Measurements from ENCODE around the gene ABCC12. TPM values are rescaled to one million over a fixed set of nuclear protein-coding genes. Genes with fewer than 3 reads are reported as not detected.

Gene ABCC12
- total RNA-seq, 2 donors from 2014 or later, result not detected

- ATAC-seq (no peak), DNase-seq (ENCODE audit: low spot score) (no peak)
- no peaks in the 10 kb centered on the region for H3K4me1 Mint-ChIP-seq (ENCODE audit: low read depth in 2 of 2)
- no peak overlapping the region for H3K27ac Mint-ChIP-seq
- H3K9me3 Mint-ChIP-seq, result no peaks in the 10 kb centered on the region
- H3K36me3 Mint-ChIP-seq, result no peaks in the 10 kb centered on the region
- H3K4me3 Mint-ChIP-seq, result no peak overlapping the region
- H3K27me3 Mint-ChIP-seq, result peaks cover 15 to 20% of the 10 kb centered on the region in 2 donors
Measured at GRCh38 chr16:48115299-48115698, 40.5 kb downstream of the ABCC12 start.

- Mint-ChIP-seq H3K4me1 (ENCODE audit: low read depth in 2 of 2) (no peaks in the 10 kb centered on the region), H3K4me3 (no peak overlapping the region), H3K27me3 (peaks cover 17 to 20% of the 10 kb centered on the region in 2 donors), H3K27ac (no peak overlapping the region), H3K36me3 (no peaks in the 10 kb centered on the region), H3K9me3 (no peaks in the 10 kb centered on the region)
- ATAC-seq (no peak), DNase-seq (ENCODE audit: low spot score) (no peak)
Measured at GRCh38 chr16:48114410-48114809, 41.4 kb downstream of the ABCC12 start.

DNA sequence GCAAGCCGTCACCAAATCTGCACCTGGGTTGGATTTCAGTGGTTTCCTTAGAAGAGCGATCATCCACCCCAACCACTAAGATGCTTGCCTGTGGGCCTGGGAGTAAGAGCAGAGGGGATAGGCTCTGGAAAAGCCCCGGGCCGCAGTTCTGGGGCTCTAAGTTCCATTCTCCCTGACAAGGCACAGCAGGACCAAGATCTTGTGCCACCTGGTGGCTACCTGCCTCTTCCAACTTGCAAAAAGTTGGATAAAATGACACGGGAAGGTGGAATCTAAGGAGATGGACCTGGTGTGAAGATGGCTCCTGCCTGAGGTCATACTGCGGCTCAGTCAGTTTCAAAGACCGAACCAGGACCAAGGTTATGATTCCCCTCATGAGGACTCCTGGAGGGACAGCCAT is 42.3 kb downstream of the ABCC12 start:
- H3K9me3 Mint-ChIP-seq, result no peaks in the 10 kb centered on the region
- no peak overlapping the region for H3K27ac Mint-ChIP-seq
- H3K27me3 Mint-ChIP-seq, result peaks cover 14% of the 10 kb centered on the region in 2 donors
- no peaks in the 10 kb centered on the region for H3K4me1 Mint-ChIP-seq (ENCODE audit: low read depth in 2 of 2)
- no peaks in the 10 kb centered on the region for H3K36me3 Mint-ChIP-seq
- ATAC-seq (no peak), DNase-seq (ENCODE audit: low spot score) (no peak)
- no peak overlapping the region for H3K4me3 Mint-ChIP-seq

DNA sequence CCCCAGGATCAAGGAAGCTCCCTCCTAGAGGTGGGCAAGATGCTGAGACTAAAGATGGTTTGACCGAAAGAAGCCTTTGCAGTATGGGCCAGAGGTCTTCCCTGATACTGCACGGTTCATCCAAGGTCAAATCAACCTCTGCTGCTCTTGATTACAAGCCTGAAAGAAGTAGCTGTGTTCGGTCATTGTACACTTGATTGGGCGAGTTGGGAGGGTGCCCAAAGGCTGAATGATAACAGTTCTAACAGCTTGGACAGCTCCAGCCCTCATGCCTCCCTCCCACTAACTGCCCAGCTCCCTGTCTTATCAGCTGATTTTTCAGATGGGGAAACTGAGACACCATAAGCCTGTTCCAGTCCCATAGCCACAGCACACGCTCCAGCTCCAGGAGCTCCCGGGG is 42.8 kb downstream of the ABCC12 start:
- H3K4me1 Mint-ChIP-seq (ENCODE audit: low read depth in 2 of 2), result no peaks in the 10 kb centered on the region
- H3K27me3 Mint-ChIP-seq, result peaks cover 14% of the 10 kb centered on the region in 2 donors
- no peaks in the 10 kb centered on the region for H3K9me3 Mint-ChIP-seq
- ATAC-seq, result no peak
- no peak overlapping the region for H3K4me3 Mint-ChIP-seq
- DNase-seq (ENCODE audit: low spot score), result no peak
- no peak overlapping the region for H3K27ac Mint-ChIP-seq
- no peaks in the 10 kb centered on the region for H3K36me3 Mint-ChIP-seq

DNA sequence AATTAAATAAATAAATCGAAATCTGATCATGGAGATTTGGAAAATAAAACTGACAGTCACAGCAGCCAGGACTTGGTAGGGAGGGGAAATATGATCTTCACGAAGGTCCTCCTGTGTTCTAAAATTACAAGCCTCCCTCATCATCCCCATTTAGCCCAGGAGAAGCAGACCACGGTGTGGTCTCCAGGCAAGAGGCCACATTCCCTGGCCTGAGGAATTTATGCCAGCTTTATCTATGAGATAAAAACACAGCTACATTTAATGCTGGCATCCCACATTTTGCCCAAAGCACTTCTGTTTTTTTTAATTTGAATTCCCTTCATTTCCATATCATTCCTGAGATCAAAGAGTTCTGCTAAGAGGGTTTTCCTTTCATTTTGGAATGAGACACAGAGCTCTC is 43.2 kb downstream of the ABCC12 start:
- H3K4me3 Mint-ChIP-seq, result no peak overlapping the region
- ATAC-seq, result no peak
- no peak for DNase-seq (ENCODE audit: low spot score)
- no peaks in the 10 kb centered on the region for H3K4me1 Mint-ChIP-seq (ENCODE audit: low read depth in 2 of 2)
- no peaks in the 10 kb centered on the region for H3K9me3 Mint-ChIP-seq
- peaks cover 14% of the 10 kb centered on the region in 2 donors for H3K27me3 Mint-ChIP-seq
- no peaks in the 10 kb centered on the region for H3K36me3 Mint-ChIP-seq
- no peak overlapping the region for H3K27ac Mint-ChIP-seq

DNA sequence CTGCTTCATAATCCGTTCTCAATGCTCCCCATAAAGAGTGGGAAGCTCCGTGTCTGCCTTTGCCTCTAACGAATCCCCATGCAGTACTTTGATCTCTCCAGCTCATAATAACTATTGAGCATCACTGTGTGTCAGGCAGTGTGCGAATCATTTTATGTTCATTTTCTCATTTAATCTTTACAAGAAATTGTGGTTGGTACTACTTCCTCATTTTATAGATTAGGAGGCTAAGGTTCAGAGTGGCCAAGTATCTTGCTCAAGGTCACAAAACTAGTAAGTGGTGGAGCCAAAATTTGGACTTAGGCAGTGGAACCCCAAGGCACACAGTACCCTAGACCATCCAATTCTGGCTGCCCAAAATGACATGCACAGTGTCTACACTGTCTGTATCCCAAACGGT is 44.8 kb downstream of the ABCC12 start:
- H3K4me1 Mint-ChIP-seq (ENCODE audit: low read depth in 2 of 2), result no peaks in the 10 kb centered on the region
- H3K36me3 Mint-ChIP-seq, result no peaks in the 10 kb centered on the region
- H3K9me3 Mint-ChIP-seq, result no peaks in the 10 kb centered on the region
- ATAC-seq (no peak), DNase-seq (ENCODE audit: low spot score) (no peak)
- H3K27ac Mint-ChIP-seq, result no peak overlapping the region
- H3K27me3 Mint-ChIP-seq, result peaks cover 13 to 14% of the 10 kb centered on the region in 2 donors
- no peak overlapping the region for H3K4me3 Mint-ChIP-seq

GRCh38 chr16:48110000-48110399 is 45.8 kb downstream of the ABCC12 start:
- no peak overlapping the region for H3K27ac Mint-ChIP-seq
- no peaks in the 10 kb centered on the region for H3K4me1 Mint-ChIP-seq (ENCODE audit: low read depth in 2 of 2)
- H3K27me3 Mint-ChIP-seq, result peaks cover 9 to 14% of the 10 kb centered on the region in 2 donors
- H3K36me3 Mint-ChIP-seq, result no peaks in the 10 kb centered on the region
- no peak for ATAC-seq
- no peaks in the 10 kb centered on the region for H3K9me3 Mint-ChIP-seq
- no peak for DNase-seq (ENCODE audit: low spot score)
- H3K4me3 Mint-ChIP-seq, result no peak overlapping the region

- no peak overlapping the region for H3K4me3 Mint-ChIP-seq
- no peaks in the 10 kb centered on the region for H3K9me3 Mint-ChIP-seq
- H3K27ac Mint-ChIP-seq, result no peak overlapping the region
- ATAC-seq (no peak), DNase-seq (ENCODE audit: low spot score) (no peak)
- H3K27me3 Mint-ChIP-seq, result peaks cover 9 to 14% of the 10 kb centered on the region in 2 donors
- no peaks in the 10 kb centered on the region for H3K36me3 Mint-ChIP-seq
- H3K4me1 Mint-ChIP-seq (ENCODE audit: low read depth in 2 of 2), result no peaks in the 10 kb centered on the region
Measured at GRCh38 chr16:48109475-48109874, 46.3 kb downstream of the ABCC12 start.

GRCh38 chr16:48106446-48106845 is 49.3 kb downstream of the ABCC12 start:
- H3K27me3 Mint-ChIP-seq, result peaks cover 11 to 27% of the 10 kb centered on the region in 2 donors
- no peak for DNase-seq (ENCODE audit: low spot score)
- ATAC-seq, result no peak
- no peaks in the 10 kb centered on the region for H3K36me3 Mint-ChIP-seq
- no peak overlapping the region for H3K4me3 Mint-ChIP-seq
- H3K27ac Mint-ChIP-seq, result no peak overlapping the region
- H3K9me3 Mint-ChIP-seq, result no peaks in the 10 kb centered on the region
- peaks cover 0 to 7% of the 10 kb centered on the region in 2 donors for H3K4me1 Mint-ChIP-seq (ENCODE audit: low read depth in 2 of 2)

Other genes starting within 250 kb of the ABCC12 start
- gene LONP2, start 88.3 kb upstream of the ABCC12 start, total RNA-seq, result 10 to 100 TPM; 52.0 to 54.4 TPM
- gene ABCC11, start 91.5 kb upstream of the ABCC12 start, total RNA-seq, result not detected
- 10 to 100 TPM; 21.0 to 25.7 TPM for gene SIAH1, start 229.4 kb upstream of the ABCC12 start, total RNA-seq